PC-9 (cell line): ENCODE results near the gene UBE4B. TPM values are rescaled to one million over a fixed set of nuclear protein-coding genes. Genes with fewer than 3 reads are reported as not detected.

Source experiments
- BruUV-seq: library from RNA; stranded (reverse); fragments of 400-500 nt; replicated peaks from 2 replicates; lab custom pipeline; 2021; lab: Mats Ljungman, UMichigan
- CTCF ChIA-PET: fragments of 300-600 bp; sonication (Branson Sonifier 250); formaldehyde crosslinking; loops from one replicate; lab custom pipeline; 2022; ENCODE audit warnings: antibody characterized with exemption; lab: Charles Lee
- POLR2A ChIA-PET: fragments of 300-600 bp; sonication (Branson Sonifier 250); formaldehyde crosslinking; loops from one replicate; lab custom pipeline; 2022; ENCODE audit warnings: antibody characterized with exemption; ENCODE audit not compliant: unreplicated experiment; lab: Charles Lee
- DNase-seq, 2 experiments: peaks; one replicate each; pipeline versions ENCODE4 v3.0.0 to v3.0.0-alpha.2; 2015 to 2022; ENCODE audit warnings: mixed read lengths in 1 of 2
- H2AFZ ChIP-seq: fragments of 200-600 bp; sonication (generic); 2 replicates; pipeline ENCODE4 v1.8.1; 2017; ENCODE audit warnings: antibody characterized with exemption
- H3F3A ChIP-seq: fragments of 200-600 bp; sonication (generic); 2 replicates; pipeline ENCODE4 v1.8.1; 2017; ENCODE audit warnings: antibody characterized with exemption, mild to moderate bottlenecking, low read depth; ENCODE audit not compliant: insufficient read depth
- H3K27ac ChIP-seq: fragments of 200-600 bp; sonication (generic); 2 replicates; pipeline ENCODE4 v1.6.1; 2016; ENCODE audit warnings: mixed run types
- H3K27me3 ChIP-seq: fragments of 200-600 bp; sonication (generic); 2 replicates; pipeline ENCODE4 v1.6.1; 2016; ENCODE audit warnings: low read depth, mixed run types; ENCODE audit not compliant: insufficient read depth
- H3K36me3 ChIP-seq: fragments of 200-600 bp; sonication (generic); 2 replicates; pipeline ENCODE4 v1.6.1; 2016; ENCODE audit warnings: low read depth, mixed run types
- H3K4me1 ChIP-seq: fragments of 200-600 bp; sonication (generic); replicated peaks from 2 replicates; pipeline ENCODE4 v1.6.1; 2016; ENCODE audit warnings: mixed run types; ENCODE audit not compliant: insufficient read depth
- H3K4me2 ChIP-seq: fragments of 200-600 bp; sonication (generic); 2 replicates; pipeline ENCODE4 v1.6.1; 2017; ENCODE audit warnings: mixed run types
- H3K4me3 ChIP-seq: fragments of 200-600 bp; sonication (generic); 2 replicates; pipeline ENCODE4 v1.6.1; 2016; ENCODE audit warnings: mixed run types
- H3K79me2 ChIP-seq: fragments of 200-600 bp; sonication (generic); 2 replicates; pipeline ENCODE4 v1.6.1; 2017; ENCODE audit warnings: low read depth, mixed run types
- H3K9me2 ChIP-seq: fragments of 200-600 bp; sonication (generic); 2 replicates; pipeline ENCODE4 v1.8.1; 2017; ENCODE audit warnings: mild to moderate bottlenecking; ENCODE audit not compliant: insufficient read depth
- H3K9me3 ChIP-seq: fragments of 200-600 bp; sonication (generic); 2 replicates; pipeline ENCODE4 v1.8.1; 2016; ENCODE audit warnings: low read depth; ENCODE audit not compliant: insufficient read depth
- H4K20me1 ChIP-seq: fragments of 200-600 bp; sonication (generic); 2 replicates; pipeline ENCODE4 v1.8.1; 2017; ENCODE audit not compliant: insufficient read depth
- EZH2 ChIP-seq: fragments of 200-600 bp; sonication (generic); IDR thresholded peaks from 2 replicates; pipeline ENCODE4 v1.8.0; 2017; ENCODE audit warnings: antibody characterized with exemption, low read depth
- intact Hi-C: fragments of 100-400 bp; cut with micrococcal nuclease; formaldehyde crosslinking; loops from one replicate; pipeline ENCODE4 v1.10.0; 2022; ENCODE audit not compliant: unreplicated experiment
- total RNA-seq: library from RNA; stranded (reverse); gene quantifications from 2 replicates; pipeline ENCODE4 v1.2.3, GENCODE V29; 2021
- TF ChIP-seq, protein P1 (sequence below): fragments of 200-600 bp; sonication (generic); conservative IDR thresholded peaks from 2 replicates; pipeline ENCODE4 v1.6.1; 2017; ENCODE audit warnings: mixed run types, antibody characterized with exemption, mild to moderate bottlenecking, moderate library complexity

The UBE4B gene
- total RNA-seq, 1 experiment from 2014 or later = 59.1 TPM

DNA sequence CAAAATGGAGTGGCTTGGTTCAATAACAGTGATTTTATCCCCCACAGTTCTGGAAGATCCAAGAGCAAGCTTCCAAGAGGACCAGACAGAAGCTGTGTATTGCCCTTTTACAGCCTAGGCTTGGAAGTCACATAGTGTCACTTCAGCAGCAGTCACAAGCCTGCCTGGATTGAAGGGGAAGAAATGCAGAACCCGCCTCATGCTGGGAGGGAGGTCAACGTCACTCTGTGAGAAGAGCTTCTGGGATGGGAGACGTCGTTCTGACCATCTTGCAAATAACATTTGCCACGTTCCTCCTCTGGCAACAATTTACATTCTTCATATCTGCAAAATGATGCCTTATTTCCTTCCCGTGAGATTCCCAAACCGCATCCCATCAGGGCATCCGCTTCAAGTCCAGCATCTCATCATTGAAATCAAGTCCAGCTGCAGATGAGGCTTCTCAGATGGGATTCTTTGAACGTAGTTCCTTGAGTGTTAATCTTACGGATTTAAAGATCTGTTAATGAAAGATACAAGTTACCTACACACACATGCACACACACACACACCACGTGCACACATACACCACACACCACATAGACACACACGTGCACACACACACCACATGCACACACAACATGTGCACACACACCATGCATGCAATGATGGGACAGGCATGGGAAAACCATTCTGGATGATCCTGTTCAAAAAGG lies 153.7 kb downstream of the UBE4B start:
- ChIA-PET CTCF (no interaction called here), POLR2A (interaction anchor here (0.6 kb wide), 1 partner anchor 631 kb away, joined by 3 read pairs; no protein-coding TSS in a partner anchor)
- Histone ChIP-seq H4K20me1 (no peaks in the 10 kb centered on the region), H3K27ac (no peak overlapping the region), H3F3A (no peaks in the 10 kb centered on the region), H3K9me3 (no peaks in the 10 kb centered on the region), H2AFZ (no peak overlapping the region), H3K9me2 (no peaks in the 10 kb centered on the region), H3K27me3 (no peaks in the 10 kb centered on the region), H3K79me2 (no peaks in the 10 kb centered on the region), H3K4me1 (no peaks in the 10 kb centered on the region), H3K36me3 (no peaks in the 10 kb centered on the region), H3K4me3 (no peak overlapping the region), H3K4me2 (no peak overlapping the region)
- no TSS peak for BruUV-seq
- intact Hi-C loops = no loop called here
- DNase-seq = no peak
- TF ChIP-seq, protein P1, sequence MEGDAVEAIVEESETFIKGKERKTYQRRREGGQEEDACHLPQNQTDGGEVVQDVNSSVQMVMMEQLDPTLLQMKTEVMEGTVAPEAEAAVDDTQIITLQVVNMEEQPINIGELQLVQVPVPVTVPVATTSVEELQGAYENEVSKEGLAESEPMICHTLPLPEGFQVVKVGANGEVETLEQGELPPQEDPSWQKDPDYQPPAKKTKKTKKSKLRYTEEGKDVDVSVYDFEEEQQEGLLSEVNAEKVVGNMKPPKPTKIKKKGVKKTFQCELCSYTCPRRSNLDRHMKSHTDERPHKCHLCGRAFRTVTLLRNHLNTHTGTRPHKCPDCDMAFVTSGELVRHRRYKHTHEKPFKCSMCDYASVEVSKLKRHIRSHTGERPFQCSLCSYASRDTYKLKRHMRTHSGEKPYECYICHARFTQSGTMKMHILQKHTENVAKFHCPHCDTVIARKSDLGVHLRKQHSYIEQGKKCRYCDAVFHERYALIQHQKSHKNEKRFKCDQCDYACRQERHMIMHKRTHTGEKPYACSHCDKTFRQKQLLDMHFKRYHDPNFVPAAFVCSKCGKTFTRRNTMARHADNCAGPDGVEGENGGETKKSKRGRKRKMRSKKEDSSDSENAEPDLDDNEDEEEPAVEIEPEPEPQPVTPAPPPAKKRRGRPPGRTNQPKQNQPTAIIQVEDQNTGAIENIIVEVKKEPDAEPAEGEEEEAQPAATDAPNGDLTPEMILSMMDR = no peak
- no peak for TF ChIP-seq EZH2

DNA sequence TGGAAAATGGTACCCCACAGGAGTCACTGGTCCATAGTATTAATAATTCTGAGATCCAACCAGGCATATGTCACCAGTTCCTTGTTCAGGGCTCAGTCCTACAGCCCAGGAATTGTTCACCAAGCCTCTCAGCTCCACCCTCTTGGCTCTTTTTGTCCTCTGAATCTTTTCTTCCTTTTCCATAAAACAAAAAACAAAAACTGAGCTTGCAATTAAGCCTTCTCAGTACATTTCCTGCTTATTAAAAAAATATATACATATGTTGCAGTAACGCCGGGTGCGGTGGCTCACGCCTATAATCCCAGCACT lies 154.2 kb downstream of the UBE4B start:
- Histone ChIP-seq H3K9me3 (no peaks in the 10 kb centered on the region), H4K20me1 (no peaks in the 10 kb centered on the region), H3K4me2 (no peak overlapping the region), H3K79me2 (no peaks in the 10 kb centered on the region), H3K27me3 (no peaks in the 10 kb centered on the region), H3K36me3 (no peaks in the 10 kb centered on the region), H2AFZ (no peak overlapping the region), H3F3A (no peaks in the 10 kb centered on the region), H3K4me1 (no peaks in the 10 kb centered on the region), H3K4me3 (no peak overlapping the region), H3K9me2 (no peaks in the 10 kb centered on the region), H3K27ac (no peak overlapping the region)
- no TSS peak for BruUV-seq
- no peak for DNase-seq
- intact Hi-C loops = no loop called here
- TF ChIP-seq EZH2 = no peak
- TF ChIP-seq, protein P1 = no peak
- CTCF ChIA-PET = no interaction called here
- POLR2A ChIA-PET = no interaction called here

DNA sequence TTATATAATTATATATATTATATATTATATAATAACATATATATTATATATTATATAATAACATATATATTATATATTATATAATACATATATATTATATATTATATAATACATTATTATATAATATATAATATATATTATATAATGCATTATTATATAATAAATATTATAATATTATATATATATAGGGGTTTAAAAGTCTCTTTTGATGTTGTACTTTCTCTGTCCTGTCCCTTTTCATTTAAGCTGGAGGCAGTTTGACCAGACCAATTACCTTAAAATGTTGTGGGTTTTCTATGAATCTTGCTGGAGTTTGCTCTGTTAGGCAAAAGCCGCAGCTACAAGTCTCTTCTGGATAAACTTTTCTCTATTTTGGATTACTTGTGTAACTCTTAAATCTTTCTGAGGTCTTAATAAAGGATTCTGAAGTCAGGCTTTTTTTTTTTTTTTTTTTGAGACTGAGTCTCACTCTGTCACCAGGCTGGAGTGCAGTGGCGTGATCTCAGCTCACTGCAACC lies 155.4 kb downstream of the UBE4B start:
- CTCF ChIA-PET = no interaction called here
- Histone ChIP-seq H3F3A (no peaks in the 10 kb centered on the region), H3K4me3 (no peak overlapping the region), H4K20me1 (no peaks in the 10 kb centered on the region), H3K9me3 (no peaks in the 10 kb centered on the region), H3K27ac (no peak overlapping the region), H3K27me3 (no peaks in the 10 kb centered on the region), H3K4me2 (no peak overlapping the region), H2AFZ (no peak overlapping the region), H3K36me3 (no peaks in the 10 kb centered on the region), H3K79me2 (no peaks in the 10 kb centered on the region), H3K9me2 (no peaks in the 10 kb centered on the region), H3K4me1 (no peaks in the 10 kb centered on the region)
- no peak for DNase-seq
- POLR2A ChIA-PET = interaction anchor here (0.6 kb wide), 1 partner anchor 27 kb away, joined by 6 read pairs; no protein-coding TSS in a partner anchor
- no TSS peak for BruUV-seq
- intact Hi-C loops = no loop called here
- TF ChIP-seq, protein P1 = no peak
- no peak for TF ChIP-seq EZH2
